H54 (cell line): ENCODE measurements around the gene PGLYRP2.

Experiments
- DNase-seq: peaks from one replicate; pipeline ENCODE4 v3.0.0; 2011; ENCODE audit warnings: low spot score, mixed read lengths; ENCODE audit not compliant: insufficient read length
- FAIRE-seq: peaks from 3 replicates; lab custom pipeline; 2011; peaks lifted over from hg19 to GRCh38; lab: Jason Lieb, UNC
- POLR2A ChIP-seq: IDR thresholded peaks from 2 replicates; pipeline ENCODE4 v1.6.1; 2011; ENCODE audit warnings: low read depth, mild to moderate bottlenecking, low read length

PGLYRP2 gene

DNA sequence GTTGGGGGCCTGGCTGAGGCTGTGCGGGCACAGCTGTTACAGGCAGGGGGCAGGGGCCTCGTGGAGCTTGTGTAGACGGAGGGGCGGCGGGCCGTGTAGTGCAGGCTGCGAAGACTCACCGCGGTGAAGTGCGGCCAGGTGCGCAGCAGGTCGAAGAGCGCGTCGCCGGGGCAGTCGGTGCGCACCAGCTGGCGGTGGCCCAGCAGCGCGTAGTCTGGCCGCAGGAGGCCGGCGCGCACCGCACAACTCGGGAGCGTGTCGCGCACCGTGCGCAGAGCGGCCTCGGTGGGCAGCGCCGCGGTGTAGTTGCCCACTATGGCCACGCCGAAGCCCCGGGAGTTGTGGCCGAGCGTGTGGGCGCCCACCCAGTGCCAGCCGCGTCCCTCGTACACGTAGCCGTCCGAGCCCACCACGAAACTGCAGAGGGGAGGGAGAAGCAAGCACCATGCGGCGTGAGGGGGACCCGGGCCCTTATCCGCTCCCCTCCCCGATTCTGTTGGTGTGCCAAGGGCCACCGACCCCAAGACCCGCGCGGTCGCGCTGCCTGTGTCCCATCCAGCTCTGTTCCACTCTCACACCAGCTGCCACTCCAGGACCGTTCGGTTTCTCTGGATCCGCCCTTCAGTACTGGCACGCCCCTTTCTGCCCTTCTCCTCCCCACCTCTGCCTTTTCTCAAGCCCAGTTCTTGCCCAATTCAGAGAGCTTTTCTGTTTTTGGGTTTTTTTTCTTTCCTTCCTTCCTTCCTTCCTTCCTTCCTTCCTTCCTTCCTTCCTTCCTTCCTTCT lies 9.6 kb downstream of the PGLYRP2 start:
- DNase-seq: no peak
- no peak for FAIRE-seq
- no peak for TF ChIP-seq POLR2A

DNA sequence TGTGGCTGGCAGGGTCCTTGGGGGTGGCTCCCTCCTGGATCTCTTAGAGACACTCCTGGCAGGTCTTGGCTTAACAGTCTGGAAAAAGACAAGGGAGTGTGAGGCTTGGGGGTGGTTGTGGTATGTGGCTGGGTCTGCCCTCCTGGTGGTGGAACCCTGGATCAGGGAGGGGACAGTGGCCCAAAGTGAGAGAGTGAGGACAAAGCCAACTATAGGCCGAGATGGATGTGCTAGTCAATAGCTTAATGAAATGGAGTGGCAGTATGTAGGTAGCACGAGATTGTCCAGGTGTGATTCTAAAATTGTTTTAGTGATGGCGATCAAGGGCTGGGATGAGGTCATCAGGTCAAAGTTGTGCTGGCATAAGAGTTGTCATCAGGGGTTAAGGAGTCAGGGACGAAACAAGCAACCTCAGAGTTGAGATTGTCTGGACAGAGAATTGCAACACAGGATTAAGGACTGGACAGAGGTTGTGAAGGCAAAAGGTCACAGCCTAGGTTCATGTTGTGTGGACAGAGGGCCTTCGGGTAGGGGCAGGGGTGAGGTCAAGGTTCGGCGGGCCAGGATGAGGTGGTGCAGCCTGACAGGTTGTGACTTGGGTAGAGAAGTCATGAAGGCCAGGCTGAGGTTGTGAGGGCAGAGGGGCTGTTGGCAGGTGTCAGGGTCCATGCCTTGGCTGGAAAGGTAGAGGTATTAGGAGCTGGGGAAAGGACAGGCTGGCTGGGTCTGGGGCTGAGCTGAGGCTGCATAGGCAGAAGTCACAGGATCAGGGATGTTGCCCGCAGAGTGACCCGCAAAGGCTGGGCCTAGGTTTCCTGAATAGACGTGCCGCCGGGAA lies 10.4 kb downstream of the PGLYRP2 start:
- TF ChIP-seq POLR2A: no peak
- no peak for DNase-seq

DNA sequence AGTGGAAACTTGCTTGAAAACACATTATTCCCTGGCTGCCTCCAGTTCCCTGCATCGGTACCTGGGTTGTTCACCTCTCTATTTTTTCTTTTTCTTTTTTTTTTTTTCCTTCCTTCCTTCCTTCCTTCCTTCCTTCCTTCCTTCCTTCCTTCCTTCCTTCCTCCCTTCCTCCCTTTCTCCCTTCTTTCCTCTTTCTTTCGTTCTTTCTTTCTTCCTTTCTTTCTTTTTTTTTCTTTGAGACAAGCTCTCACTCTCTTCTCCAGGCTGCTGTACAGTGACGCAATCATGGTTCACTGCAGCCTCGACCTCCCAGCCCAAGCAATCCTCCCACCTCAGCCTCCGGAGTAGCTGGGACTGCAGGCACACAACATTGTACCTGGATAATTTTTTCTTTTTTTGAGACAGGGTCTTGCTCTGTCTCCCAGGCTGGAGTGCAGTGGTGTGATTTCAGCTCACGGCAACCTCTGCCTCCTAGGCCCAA lies 11.5 kb downstream of the PGLYRP2 start:
- no peak for TF ChIP-seq POLR2A
- no peak for FAIRE-seq
- DNase-seq: no peak

More for the DNA sequence above, 10.4 kb downstream of the PGLYRP2 start:
- FAIRE-seq: no peak

GRCh38 chr19:15466851-15467733 lies 12.2 kb downstream of the PGLYRP2 start:
- no peak for TF ChIP-seq POLR2A
- no peak for DNase-seq
- FAIRE-seq: no peak

DNA sequence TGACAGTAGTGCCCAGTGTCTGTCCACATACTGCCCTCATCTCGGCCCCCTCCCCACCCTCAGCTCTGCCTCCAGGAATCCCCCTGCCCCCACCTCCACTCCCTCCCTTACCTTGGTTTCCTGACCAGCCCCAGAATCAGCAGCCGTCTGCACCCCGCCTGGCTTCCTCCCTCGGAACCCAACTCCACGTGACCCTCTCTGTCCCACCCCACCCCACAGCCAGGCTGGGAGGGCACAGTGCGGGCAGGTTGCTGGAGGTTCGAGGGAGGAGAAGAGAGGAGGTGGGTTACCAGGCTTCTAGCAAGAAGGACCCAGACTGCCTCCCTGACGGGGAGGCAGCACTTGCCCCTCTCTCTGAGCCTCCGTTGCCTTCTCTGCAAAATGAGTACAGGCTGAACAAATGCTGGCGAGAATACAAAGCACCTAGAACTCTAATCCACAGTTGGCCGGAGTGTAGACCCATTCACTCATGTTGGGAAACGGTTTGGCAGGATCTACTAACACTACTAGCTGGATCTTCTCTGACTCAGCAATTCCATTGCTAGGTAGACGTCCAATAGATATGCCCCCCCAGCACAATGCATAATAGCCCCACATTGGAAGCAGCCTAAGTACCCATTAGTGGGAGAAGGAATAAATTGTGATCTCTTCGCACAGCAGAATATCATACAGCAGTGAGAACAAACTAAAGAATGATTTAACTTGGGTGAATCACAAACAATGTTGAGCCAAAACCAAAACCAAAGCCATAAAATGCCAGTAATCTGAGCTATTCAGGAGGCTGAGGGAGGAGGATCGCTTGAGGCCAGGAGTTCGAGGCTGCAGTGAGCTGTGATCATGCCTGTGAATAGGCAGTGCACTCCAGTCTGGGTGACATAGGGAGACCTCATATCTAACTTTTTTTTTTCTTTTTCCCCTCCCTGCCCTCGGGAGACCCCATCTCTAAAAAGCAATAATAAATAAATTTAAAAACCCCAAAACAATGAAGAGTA lies 14.6 kb downstream of the PGLYRP2 start, which contains the start of gene RASAL3:
Gene RASAL3 (minus strand): TSS at position 151 of the 992 bp plus-strand sequence. CDS start 186 bp downstream, outside the sequence.
- DNase-seq (no peak), FAIRE-seq (no peak)
- no peak for TF ChIP-seq POLR2A

DNA sequence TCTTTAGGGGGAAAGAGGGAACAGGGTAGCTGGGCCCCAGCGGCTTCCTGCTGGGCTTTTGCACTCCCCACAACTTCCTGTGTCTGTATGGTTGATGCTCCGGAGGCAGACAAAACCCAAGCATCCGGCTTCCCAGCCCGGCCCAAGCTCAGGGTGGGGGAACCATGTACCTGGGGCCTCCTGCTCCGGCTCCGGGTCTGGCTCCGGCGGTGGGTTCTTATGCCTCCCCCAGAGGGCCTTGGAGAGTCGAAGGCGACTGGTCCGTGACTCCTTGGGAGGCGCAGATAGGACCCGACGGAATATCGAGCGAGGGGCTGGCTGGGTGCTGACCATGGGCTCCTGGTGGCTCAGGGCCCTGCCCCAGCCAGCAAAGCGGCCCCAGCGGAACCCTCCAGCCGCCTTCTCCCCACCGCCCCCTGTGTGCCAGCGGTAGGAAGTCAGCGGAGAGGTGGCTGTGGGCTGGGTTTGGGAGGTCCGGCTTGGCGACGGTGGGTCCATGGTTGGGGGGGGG lies 15.4 kb downstream of the PGLYRP2 start:
- TF ChIP-seq POLR2A: no peak
- DNase-seq (no peak), FAIRE-seq (no peak)

DNA sequence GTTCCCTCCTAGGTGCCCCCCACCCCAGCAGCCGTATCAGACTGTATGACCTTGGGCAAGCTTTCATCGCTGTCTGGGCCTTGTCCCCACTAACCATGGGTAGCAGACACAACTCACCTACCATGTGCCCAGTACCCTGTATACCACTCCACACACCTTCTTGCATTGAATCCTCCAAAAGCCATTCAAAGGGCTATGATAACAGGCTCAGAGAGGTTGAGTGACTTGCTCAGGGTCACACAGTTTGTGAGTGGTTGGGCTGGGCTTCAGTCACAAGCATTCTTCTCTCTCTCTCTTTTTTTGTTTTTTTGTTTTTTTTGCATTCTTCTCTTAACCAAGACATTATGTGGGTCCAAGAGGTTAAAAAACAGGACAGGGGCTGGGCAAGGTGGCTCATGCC lies 17.6 kb downstream of the PGLYRP2 start:
- DNase-seq (no peak), FAIRE-seq (no peak)
- no peak for TF ChIP-seq POLR2A

GRCh38 chr19:15457701-15458484 lies 21.4 kb downstream of the PGLYRP2 start:
- DNase-seq (no peak), FAIRE-seq (no peak)

GRCh38 chr19:15456871-15457700 lies 22.2 kb downstream of the PGLYRP2 start:
- TF ChIP-seq POLR2A: no peak
- DNase-seq (no peak), FAIRE-seq (no peak)

More at GRCh38 chr19:15457701-15458484, 21.4 kb downstream of the PGLYRP2 start:
- no peak for TF ChIP-seq POLR2A

DNA sequence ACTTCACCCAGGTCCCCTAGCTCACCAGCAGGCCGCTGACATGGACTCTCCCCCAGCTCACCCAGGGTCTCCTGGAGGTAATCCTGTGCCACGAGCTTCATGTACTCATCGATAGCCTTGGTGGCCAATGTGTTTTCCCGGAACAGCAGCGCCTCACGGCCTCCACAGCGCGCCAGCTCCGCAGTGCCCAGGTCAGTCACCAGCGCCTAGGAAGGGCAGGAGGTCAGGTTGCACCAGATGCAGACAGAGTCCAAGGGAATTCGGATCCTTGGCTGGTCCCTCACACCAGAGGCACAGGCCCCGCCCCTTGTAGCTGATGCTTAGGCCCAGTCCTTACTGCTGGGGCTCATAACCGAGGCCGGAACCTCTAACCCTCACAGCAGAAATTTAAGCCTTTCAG lies 22.9 kb downstream of the PGLYRP2 start:
- FAIRE-seq (no peak), DNase-seq (no peak)
- TF ChIP-seq POLR2A: no peak
